Mammary epithelial cell (primary cell): ENCODE results near the gene RETREG2.

Source experiments
- CTCF ChIP-seq, 2 donors: IDR thresholded peaks in 1 of 2; conservative IDR thresholded peaks in 1 of 2; 2 replicates each; pipeline ENCODE4 v1.5.1; 2011 to 2012; ENCODE audit warnings: inconsistent platforms in 2 of 2, low read length in 2 of 2, mild to moderate bottlenecking in 2 of 2, control low read depth in 1 of 2, low read depth in 1 of 2; ENCODE audit not compliant: insufficient read depth in 1 of 2; ENCODE audit errors: extremely low read depth in 1 of 2
- EZH2 ChIP-seq: IDR thresholded peaks from 2 replicates; pipeline ENCODE4 v1.6.1; 2012; ENCODE audit warnings: low read length, inconsistent platforms, borderline replicate concordance

- TF ChIP-seq EZH2 (no peak), CTCF (conservative IDR thresholded peaks at IDR 0.05 in 1 of 2, IDR thresholded peaks at IDR 0.05 in 1 of 2; ENCODE audit: extremely low read depth in 1 of 2, insufficient read depth in 1 of 2, low read depth in 1 of 2, low read length in 2 of 2) (no peak)
These were observed 41.9 kb downstream of the RETREG2 start for GRCh38 chr2:219219784-219220532.
